NCI-H1105 treated with DMSO at 0.1 percent for 48 hours (cell line): ENCODE measurements around the gene SULF2.
A peak's percentile ranks its signal among the peaks of the same experiment; 100 is the strongest.

Experiments
- DNase-seq: peaks from one replicate; lab custom pipeline; 2025; lab: John Stamatoyannopoulos, UW

Gene SULF2

DNA sequence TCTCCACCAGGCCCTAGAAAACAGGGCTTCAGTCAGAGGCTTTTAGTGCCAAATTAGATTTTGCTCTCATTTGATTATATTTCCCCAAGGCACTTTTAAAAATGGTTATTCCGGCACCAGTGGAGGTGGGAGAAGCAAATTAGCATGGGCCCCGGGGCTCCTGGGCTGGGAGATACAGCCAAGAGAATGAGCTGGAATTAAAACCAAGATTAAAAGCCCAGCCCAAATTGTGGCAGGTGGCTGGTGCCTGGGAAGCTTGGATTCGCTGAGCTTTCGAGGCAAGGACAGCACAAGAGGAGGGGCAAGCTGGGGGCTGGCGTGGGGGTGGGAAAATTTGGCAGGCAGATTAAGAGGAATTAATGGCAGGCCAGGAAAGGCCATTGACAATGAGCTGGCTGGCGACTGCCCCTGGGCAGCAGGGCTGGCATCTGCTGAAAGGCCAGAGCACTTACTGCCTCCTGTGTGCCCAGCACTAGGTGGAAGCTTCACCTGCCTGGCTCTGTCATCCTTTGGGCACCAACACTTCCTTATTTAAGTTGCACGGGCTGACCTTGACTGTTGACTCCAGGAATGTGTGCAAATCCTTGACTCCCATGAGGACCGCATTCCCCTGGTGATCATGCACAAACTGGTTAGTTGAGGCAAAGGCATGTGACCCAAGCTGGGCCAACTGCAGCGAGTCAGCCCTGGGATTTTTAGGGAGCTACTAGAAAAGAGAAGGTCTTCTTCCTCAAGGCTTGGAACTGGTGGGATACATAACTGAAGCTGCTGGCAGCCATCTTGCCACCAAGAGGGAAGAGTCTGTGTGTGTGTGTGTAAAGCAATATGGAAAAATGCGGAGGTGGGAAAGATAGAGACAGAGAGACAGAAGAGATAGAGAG, 76.1 kb downstream of the SULF2 start:
- DNase-seq = peak; percentile 28

- no peak for DNase-seq
These were observed 77.0 kb downstream of the SULF2 start for GRCh38 chr20:47708140-47708807.

- no peak for DNase-seq
These were observed 78.9 kb downstream of the SULF2 start for GRCh38 chr20:47706345-47706744.

DNA sequence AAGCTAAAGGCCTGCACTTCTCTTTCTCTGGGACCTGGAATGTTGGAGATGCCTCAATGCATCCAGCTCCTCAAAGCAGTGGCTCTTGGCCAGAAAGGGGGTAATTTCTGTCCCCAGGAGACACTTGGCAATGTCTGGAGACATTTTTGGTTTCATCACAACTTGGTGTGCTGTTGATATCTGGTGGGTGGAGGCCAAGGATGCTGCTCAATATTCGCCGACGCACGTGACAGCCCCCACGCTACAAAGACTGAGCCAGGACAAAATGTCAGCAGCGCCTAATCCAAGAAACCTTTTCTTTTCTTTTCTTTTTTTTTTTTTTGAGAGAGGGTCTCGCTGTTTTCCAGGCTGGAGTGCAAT, 79.8 kb downstream of the SULF2 start:
- no peak for DNase-seq

DNA sequence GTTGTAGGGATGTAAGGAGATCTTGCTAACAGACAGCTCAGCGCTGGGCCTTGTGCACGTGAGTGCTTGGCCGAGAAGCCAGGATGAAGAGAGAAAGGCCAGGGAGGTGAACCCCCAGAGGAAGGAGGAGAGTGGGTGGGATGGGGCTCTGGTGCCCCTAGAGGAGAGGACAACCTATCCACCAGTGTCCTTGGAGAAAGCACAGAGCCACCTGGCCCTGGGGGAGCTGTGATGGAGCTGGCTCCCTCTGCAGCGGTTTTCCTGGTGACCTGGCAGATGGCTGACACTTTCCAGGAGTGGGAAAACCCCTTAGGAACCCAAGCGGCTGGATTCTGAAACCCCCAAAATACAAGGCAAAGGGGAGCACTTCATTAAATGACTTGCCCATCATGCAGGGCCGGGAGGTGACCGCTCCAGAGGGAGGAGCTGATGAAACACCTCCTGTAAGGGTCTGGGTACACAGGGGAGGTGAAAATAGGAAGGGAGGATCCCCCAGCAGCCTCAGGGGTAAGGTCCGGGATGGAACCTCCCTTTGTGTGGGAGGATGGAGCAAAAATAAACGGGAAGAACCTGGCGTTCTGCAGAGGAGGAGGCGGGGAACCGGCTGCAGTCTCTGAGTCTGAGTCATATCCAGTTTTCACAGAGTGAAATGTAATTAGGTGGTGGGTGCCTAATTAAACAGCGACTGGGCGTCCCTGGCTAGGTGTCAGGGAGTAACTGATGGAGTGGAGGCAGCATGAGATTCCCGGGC, 80.4 kb downstream of the SULF2 start:
- no peak for DNase-seq

DNA sequence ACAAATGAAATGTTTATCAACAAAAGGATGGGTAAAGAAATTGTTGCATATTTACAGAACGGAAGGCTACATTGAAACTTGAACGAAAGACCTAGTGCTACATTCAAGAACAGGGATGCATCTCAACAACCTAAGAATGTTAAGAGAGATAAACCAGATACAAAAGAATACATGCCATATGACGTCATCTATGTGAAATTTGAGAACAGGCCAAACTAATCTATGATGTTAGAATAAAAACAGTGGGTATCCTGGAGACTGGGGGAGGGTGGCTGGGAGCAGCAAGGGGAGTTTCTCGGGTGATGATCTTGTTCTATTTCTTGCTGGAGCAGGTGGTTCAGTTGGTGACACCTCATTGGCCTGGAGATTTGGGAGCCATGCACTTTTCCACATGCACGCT, 81.5 kb downstream of the SULF2 start:
- DNase-seq = no peak

DNA sequence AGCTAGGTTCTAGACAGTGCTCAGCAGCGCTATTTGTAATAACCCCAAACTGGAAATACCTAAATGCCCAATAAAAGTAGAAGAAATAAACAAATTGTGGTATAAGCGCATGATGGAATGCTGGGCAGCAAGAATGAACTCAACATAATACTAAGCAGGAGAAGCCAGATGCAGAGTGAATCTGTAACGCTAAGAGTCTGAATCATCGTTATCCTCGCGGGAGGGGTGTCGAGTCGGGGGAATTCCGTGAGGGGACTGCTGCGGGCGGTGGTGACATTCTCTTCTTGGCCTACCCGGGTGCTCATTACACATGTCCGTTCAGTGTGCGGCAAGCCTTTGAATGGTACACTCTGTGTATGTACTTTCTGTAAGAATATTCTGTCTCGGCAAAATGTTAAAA, 83.7 kb downstream of the SULF2 start:
- no peak for DNase-seq

DNA sequence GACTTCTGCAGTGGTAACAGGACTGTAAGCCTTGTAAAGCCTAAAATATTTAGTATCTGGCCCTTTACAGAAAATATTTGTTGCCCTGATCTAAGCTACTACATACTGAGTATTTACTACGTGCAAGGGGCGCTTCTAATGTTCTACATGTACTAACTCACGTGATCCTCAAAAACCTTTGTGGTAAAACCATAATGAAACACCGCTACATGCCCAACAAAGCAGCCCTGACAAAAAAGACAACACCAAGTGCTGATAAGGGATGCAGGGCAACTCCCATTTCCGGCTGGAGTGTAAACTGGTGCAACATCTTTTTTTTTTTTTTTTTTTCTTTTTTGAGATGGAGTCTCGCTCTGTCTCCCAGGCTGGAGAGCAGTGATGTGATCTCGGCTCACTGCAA, 85.0 kb downstream of the SULF2 start:
- no peak for DNase-seq

DNA sequence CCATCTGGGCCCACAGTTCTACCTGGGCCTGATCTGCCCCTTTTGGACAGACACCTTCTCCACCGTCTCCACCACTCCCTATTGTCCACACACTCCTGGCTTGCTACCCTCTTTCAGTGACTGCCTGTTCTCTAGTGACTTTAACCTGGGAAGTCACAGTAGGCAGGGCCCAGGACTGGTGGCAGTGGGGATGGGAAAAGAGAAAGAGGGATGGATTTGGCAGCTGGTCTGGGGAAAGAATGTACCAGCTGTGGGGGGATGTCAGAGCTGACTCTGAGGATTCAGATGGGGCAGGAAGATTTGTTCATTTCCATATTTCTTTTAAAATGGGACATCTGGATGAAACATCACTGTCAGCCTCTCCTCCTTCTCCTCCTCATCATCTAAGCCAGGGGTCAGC, 85.5 kb downstream of the SULF2 start:
- DNase-seq = no peak

GRCh38 chr20:47698142-47698541, 87.1 kb downstream of the SULF2 start:
- DNase-seq = no peak

DNA sequence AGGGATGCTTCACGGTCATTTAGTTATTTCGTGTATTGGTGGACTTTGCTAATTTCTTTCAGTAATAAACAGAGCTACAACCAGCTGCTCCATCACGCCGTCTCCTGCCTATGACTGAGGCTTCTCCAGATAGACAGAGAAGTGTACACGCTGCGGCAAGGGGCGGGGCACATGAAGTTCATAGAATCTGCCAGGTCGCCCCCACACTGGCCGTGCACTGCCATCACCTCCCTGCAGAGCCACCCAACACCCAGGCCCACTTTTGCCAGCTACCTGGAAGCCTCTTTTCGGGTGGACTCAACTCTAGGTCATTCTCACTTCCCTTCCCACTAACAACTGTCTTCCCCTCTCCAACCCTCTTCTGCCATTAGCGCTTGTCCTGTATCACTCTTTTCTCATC, 88.4 kb downstream of the SULF2 start:
- DNase-seq = no peak

- DNase-seq = no peak
These were observed 91.1 kb downstream of the SULF2 start for GRCh38 chr20:47694021-47694818.

GRCh38 chr20:47691625-47692024, 93.7 kb downstream of the SULF2 start:
- no peak for DNase-seq

DNA sequence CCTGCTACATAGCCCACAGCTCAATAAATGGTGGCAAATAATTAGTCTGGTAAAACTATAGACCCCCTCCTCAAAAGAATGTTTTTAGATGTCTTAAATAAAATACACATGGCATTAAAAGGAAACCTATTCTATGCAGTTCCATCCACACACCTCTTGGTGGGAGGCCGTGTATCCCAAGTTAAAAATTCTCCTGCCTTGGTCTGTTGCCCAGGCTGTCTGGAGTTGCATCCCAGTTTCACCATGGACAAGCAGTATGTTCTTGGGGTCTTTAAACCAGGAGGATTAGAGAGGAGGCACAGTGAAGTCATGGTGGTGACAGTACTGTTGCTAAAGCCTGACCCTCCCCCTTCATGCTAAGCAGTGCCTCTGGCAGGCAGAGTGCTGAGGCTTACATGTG, 95.5 kb downstream of the SULF2 start:
- no peak for DNase-seq

GRCh38 chr20:47688385-47689381, 96.6 kb downstream of the SULF2 start:
- no peak for DNase-seq

- DNase-seq = no peak
These were observed 97.9 kb downstream of the SULF2 start for GRCh38 chr20:47687095-47687987.

- no peak for DNase-seq
These were observed 98.7 kb downstream of the SULF2 start for GRCh38 chr20:47686545-47686944.

DNA sequence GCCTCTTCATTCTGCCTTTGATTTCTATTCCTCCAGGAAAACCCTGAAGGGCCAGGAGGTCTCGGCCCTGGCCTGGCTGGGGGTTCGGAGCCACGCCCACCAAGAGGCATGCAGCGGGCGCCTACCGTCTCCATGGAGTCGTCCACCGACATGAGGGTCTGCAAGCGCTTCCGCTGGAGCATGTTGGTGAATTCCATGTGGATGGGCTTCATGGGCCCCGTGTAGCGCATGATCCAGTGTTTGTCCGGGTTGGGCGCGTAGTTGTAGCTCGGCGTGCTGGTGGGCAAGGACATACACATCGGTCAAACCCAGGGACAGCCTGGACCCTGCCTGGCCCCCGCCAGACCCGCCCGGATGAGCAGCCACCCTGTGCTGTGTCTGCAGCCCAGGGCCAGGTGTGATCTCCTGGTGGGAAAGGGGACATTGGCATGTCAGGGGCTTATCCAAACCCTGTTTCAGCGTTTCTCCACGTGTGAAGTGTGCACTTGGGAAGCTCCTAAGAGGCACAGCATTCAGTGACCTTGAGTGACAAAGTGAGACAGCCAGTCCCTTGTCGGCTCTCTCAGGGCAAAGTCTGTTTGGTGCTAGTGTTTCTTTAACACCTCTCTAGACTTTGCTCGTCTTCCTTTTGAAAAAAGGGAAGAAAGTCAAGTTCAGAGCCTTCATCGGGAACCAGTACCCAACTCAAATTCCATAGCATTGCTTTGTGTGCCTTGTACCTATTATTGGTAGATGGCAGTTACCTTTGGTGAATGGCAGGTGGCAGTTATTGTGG, 100.8 kb downstream of the SULF2 start:
- DNase-seq = no peak

DNA sequence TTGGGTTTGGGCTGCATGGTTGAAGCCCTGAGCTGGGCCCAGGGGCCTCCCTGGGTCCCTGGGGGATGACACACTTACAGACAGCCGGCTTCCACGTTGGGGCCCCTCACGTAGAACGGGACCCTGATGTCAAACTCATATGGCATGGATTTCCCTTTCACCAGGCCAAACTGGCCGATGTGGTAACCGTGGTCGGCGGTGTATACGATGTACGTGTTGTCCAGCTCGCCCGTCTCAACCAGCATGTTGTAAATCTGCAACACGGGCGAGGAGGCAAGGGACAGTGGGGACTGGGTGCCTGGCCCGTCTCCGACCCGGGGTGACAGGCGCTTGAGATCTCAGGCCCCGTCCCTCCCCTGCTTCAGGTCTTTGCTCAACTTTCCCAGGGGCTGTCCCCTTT, 102.4 kb downstream of the SULF2 start:
- DNase-seq = no peak
